Fibroblast of skin of right quadriceps (primary cell): Measurements from ENCODE around the gene GNG7.
A peak's percentile ranks its signal among the peaks of the same experiment; 100 is the strongest.
"Not testable (repeated sequence)": the region's sequence is repeated elsewhere in the genome, so short reads cannot be mapped to it uniquely, and the experiment has no call there.

Experiments used
- DNase-seq: peaks from one replicate; pipeline ENCODE4 v3.0.0-alpha.2; 2013

Gene GNG7

DNA sequence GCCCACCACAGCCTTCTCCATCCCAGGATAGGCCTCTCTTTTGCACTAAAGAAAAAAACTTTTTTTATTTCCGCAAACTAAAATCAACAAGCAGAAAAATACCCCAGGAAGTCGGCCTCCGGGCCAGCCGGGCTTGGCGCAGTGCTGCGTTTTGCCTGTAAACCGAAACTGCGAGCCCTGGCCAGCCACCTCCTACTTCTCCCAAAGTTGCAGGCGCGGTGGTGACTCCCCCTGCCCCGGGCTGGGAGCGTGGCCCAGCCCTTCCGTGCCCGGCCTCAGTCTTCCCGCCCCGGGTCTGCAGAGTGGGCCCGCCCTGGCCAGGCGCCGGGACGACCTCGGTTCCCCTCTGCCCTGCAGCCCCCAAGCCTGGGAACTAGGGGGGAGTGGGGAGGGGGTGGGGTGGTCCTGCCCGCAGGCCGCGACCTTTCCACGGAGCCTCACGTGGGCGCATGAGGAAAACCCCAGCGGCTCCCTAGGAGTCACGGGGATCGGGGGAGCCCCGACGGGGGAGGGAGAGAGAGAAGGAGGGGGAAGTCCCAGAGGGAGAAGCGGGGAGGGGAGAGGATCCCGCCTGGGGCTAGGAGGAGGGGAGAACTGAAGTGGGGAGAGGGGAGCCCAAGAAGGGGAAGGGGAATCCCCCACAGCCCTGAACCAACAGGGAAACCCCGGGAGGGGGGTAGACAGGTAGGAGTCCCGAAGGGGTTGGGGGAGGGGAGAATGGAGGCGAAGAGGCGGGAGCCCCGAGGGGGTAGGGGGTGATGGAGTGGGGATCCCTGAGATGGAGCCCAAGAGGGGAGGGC is 223.5 kb downstream of the GNG7 start:
- peak; percentile 66 for DNase-seq

DNA sequence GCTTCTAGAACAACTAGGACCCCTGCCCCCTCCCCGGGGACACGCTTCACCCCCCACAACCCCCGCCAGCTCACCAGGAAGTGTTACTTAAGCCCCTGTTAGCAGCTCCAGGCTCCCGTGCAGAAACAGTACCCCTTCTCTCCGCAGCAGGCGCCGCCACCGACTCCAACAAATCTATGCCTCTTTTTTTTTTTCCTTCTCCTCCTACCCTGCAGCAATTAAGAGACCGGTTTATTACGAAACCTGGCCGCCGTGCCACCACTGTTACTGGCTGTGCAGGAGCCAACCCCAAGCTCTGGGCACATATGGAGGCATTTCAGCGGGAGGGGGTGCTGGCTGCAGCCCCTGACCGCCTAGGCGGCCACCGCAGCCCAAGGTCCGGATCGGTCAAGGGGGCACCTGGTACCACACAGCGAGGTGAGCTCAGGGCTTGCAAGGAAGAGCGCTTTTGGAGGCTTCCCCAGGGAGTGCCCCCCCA is 224.2 kb downstream of the GNG7 start:
- DNase-seq, result peak; percentile 75

- DNase-seq, result peak; percentile 40
Measured at GRCh38 chr19:2477732-2478191, 224.7 kb downstream of the GNG7 start.

GRCh38 chr19:2477141-2477710 is 225.3 kb downstream of the GNG7 start:
- peak; percentile 26 for DNase-seq

DNA sequence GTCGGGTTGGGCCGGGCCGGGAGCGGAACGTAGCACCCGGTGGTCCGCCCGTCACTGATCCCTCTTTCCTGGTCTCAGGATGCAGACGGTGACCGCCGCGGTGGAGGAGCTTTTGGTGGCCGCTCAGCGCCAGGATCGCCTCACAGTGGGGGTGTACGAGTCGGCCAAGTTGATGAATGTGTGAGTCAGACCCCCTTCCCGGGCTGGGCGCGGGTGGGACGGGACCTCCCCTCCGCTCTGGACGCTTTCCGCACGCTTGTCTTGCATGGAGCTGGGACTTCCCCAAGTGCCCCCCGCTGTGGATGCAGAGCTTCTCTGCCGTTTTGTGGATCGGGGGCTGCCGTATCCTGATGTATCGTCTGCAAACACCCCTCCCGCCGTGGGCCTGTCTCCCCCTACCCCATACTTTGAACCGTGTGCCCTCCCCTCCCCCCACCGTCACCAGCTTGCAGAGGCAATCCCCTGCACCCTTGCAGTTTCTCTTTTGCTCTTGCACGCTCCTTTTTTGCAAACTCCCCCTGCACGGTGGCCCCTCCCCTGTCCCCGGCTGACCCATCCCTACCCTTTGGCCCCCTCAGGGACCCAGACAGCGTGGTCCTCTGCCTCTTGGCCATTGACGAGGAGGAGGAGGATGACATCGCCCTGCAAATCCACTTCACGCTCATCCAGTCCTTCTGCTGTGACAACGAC is 225.9 kb downstream of the GNG7 start:
- DNase-seq, result peak; percentile 86

DNA sequence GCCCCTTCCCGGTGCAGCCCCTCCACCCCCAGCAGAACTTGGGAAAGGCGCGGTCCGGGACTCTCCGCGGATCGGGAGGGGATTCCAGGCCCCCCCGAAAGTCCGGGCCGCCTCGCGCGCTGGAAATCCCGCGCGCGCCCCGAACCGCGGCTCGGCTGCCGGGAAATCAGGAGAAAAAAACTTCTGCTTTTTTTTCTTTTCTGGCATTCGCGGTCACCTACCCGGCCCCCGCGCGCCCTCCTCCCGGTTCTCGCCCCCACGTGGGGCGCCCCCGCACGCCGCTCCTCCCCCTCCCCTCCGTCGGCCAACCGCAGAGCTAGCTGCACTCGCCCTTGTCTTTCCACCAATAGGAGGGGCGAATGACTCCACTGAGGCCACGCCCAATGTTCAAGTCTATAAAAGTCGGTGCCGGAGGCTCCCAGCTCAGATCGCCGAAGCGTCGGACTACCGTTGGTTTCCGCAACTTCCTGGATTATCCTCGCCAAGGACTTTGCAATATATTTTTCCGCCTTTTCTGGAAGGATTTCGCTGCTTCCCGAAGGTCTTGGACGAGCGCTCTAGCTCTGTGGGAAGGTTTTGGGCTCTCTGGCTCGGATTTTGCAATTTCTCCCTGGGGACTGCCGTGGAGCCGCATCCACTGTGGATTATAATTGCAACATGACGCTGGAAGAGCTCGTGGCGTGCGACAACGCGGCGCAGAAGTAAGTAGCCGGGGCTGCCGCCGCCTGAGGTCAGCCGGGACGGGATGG is 226.6 kb downstream of the GNG7 start, which contains the start of gene GADD45B:
Gene GADD45B (plus strand): TSS at position 426 of the 749 bp plus-strand sequence. CDS start 232 bp downstream, at position 658.
- DNase-seq, result peak; percentile 99

- peak; percentile 70 for DNase-seq
Measured at GRCh38 chr19:2475018-2475701, 227.3 kb downstream of the GNG7 start.

DNA sequence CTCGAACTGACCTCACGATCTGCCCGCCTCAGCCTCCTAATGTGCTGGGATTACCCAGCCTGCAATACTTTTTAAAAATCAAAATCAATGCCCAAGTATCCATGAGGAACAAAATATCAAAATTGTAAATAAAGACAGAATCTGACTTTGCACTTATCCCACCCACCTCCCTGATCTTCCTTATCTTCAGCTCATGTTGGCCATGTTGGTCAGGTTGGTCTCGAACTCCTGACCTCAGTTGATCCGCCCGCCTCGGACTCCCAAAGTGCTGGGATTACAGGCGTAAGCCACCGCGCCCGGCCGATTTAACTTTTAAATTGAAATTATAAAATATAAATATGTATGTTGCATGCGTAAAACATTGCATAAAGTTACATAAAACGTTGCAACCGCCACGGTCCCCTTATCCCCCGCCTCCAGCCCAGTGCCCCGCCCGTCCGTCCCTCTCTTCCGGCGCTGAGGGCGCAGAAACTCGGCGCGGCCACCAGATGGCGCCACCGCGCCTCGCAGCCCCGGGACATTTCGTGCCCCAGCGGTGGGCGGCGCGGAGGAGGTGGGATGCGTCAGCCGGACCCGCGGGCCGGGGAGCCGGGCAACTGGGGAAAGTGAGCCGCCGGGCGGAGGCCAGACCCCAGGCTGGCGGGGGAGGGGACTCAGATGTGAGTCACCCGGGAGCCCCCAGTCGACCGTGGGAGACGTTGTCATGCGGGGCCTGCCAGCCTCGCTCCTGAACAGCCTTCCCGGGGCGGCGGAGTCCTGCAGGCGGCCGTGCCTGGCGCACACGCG is 228.1 kb downstream of the GNG7 start:
- DNase-seq, result peak; percentile 94

DNA sequence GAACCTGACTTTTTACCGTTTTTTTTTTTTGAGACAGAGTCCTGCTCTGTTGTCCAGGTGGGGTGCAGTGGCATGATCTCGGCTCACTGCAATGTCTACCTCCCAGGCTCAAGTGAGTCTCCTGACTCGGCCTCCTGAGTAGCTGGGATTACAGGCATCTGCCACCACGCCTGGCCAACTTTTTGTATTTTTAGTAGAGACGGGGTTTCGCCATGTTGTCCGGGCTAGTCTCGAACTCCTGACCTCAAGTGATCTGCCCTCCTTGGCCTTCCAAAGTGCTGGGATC is 232.6 kb downstream of the GNG7 start:
- not testable (repeated sequence) for DNase-seq

DNA sequence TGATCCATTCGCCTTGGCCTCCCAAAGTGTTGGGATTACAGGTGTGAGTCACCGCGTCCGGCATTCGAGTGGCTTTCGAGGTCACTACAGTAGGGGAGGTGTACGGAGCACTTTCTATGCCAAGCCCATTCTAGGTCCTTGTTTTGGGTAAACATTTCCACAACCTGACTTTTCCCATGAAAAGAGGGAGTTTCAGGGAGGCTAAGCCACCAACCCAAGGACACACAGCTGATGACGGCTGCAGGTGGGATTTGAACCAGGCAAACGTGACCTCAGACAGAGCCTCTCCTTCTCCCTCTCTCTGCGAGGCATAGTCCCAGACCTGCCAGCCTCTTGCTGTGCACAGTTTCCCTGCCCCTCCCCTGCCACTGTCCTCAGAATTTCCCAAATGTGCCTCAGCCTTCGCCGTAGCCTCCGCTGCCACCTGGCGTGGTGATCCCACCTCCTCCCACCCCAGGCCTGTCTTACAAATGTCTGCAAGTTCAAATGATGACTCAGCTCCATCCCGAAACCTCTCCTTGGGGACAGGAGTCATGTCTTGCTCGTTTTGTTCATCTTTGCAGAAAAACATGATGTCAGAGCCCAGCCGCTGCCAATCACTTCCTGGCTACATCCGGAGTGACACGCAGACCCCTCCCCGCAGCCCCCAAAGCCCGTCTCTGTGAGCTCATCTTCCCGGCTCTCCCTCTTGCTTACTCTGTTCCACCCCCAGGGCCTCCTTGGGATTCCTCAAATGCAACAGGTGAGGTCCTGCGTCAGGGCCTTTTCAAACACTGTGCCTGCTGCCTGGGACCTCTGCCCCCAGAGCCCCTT is 233.2 kb downstream of the GNG7 start:
- DNase-seq, result peak; percentile 94

DNA sequence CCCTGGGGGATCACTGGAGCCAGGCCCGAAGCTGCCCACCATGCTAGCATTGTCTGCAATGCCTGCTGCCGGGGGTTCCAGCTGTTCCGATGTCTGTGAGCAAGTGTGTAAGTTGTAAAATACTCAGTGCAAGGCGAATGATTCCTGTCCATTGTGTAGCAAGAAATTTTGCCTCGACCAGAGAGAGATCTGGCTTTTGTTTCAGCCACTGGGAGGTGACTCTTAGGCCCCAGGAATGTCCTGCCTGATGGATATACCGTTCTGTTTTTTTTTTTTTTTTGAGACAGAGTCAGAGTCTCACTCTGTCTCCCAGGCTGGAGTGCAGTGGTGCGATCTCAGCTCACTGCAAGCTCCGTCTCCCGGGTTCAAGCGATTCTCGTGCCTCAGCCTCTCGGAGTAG is 233.9 kb downstream of the GNG7 start:
- no peak for DNase-seq

DNA sequence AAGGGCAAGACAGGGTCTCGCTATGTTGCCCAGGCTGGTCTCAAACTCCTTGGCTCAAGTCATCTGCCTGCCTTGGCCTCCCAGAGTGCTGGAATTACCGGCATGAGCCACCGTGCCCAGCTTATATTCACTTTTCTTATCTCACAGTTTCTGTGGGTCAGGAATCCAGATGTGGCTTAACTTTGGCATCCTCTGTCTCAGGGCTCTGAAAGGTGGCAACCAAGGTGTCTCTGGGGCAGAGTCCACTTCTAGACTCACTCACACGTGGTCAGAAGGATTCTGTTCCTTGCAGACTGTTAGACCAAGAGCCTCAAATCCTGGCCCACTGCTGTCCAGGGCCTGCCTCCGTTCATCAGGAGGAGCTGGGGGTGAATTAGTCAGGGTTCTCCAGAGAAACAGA is 238.1 kb downstream of the GNG7 start:
- DNase-seq, result no peak

GRCh38 chr19:2463694-2464093 is 238.8 kb downstream of the GNG7 start:
- DNase-seq, result not testable (repeated sequence)

DNA sequence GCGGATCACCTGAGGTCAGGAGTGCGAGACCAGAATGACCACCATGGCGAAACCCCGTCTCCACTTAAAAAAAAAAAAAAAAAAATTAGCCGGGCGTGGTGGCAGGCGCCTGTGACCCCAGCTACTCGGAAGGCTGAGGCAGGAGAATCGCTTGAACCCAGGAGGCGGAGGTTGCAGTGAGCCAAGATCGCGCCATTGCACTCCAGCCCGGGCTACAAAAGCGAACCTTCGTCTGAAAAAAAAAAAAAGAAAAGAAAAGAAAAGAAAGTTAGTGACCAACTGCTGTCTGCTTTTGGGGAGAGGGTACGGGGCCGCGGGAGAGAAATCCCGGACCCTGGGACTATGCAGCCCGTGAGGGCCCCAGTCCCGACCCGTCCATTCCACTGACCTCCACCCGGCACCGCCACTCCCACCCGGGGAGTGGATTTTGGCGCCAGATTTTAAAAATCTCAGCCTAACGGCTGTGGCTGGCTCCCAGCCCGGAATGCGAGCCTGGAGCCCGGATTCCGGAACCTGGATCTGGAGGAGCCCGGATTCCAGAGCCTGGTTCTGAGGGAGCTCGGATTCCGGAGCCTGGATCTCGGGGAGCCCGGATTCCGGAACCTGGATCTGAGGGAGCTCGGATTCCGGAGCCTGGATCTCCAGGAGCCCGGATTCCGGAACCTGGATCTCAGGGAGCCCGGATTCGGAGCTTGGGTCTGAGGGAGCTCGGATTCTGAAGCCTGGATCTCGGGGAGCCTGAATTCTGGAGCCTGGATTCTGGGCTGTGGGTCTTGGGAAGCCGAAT is 239.7 kb downstream of the GNG7 start:
- DNase-seq, result peak; percentile 99

- DNase-seq, result peak; percentile 88
Measured at GRCh38 chr19:2461751-2462634, 240.5 kb downstream of the GNG7 start.
